CD4-positive, alpha-beta T cell treated with Interleukin-17A for 1 hour (primary cell): Measurements from ENCODE around the gene DYRK1A.
"Not testable (repeated sequence)": the region's sequence is repeated elsewhere in the genome, so short reads cannot be mapped to it uniquely, and the experiment has no call there.

Experiments
- DNase-seq: peaks from one replicate; pipeline ENCODE4 v3.0.0-alpha.2; 2020

The DYRK1A gene

DNA sequence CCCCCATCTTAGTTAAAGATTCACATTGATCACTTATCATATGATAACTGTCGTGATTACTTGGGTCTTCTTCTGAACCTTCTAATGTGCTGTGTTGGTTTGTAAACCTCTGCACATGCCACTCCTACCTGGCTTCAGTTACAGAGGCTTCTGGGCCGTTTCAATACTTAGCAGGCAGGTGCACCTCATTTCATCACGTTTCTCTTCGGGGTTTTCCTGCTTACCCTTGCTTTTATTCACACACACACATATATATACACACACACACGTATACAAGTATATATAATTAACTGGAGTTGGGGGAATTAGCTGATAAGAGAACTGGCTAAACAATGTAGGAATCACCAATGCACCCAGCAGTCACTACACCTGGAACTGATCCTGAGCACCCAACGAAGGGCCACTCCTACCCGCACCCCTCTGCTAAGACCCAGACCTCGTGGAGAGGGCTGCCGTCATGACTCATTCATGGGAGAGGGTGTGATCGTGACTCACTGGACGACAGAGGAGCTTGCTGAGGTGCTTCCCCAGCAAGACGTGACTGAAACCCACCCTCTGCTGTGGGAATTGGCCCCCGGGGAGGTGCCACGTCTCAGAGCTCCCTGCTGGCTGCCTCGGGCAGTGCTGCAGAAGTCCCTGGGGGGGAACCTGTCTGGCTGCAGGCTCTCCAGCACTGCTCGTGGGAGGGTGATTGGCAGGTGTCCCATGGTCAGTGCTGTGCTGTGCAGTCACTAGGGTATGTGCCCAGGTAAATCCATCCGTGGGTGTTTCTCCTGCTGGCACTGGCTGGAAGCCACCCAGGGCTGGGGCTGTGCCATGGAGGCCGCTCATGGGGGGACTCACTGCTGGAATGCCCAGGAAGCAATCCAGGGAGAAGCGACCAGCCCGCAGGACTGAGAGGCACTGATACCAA is 166.6 kb downstream of the DYRK1A start:
- no peak for DNase-seq

DNA sequence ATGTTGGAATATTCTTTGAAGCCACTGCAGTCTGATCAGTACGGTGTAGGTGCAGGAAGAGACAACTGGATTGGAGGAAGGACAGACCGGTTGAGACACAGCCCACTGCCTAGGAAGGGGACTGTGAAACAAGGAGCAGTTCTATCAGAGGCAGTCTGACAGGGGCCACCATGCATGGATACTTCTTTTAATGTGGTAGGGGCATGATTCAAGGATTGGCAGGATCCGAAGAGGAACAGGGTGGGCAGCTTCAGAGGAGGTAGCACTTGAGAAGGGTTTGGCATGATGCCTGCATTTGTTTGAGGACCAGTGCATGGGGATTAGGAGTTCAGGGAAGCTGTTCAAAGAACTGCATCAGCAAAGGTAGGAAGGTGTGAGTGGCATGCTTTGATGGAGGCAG is 167.9 kb downstream of the DYRK1A start:
- no peak for DNase-seq

DNA sequence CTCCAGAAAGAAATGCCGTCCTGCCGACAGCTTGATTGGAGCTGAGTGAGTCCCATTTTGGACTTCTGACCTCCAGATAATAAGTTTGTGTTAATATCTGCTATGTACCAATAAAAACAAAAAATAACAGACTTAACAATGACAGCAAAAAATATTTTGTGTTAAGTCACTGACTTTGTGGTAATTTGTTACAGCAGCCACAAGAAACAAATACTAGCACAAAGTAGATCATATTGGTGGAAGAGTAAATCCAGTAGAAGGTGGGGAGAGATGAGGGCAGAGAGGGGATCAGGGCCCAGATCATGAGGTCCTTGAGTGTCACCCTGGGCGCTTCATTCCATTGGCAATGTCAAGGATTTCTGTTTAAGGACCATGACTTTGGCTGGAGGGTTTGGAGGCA is 168.6 kb downstream of the DYRK1A start:
- DNase-seq, result no peak

DNA sequence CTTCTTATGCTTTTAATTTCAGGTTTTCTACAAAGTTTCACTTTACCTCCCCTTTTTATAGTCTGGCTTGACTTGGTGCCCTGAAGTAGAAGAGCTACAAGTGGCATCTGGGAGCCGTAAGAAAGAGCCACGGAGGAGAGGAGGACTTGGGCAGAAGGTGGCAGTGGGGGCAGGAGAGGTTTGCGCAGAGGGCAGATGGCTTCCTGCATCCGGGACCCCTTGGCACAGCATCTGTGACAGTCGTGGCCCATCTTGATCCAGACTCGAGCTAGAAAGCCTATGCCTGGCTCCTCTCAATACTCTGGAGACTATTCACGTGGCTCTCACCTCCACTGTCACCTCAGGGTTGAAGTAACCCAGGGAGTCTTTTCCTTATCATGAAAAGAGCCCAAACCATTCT is 169.1 kb downstream of the DYRK1A start:
- no peak for DNase-seq

DNA sequence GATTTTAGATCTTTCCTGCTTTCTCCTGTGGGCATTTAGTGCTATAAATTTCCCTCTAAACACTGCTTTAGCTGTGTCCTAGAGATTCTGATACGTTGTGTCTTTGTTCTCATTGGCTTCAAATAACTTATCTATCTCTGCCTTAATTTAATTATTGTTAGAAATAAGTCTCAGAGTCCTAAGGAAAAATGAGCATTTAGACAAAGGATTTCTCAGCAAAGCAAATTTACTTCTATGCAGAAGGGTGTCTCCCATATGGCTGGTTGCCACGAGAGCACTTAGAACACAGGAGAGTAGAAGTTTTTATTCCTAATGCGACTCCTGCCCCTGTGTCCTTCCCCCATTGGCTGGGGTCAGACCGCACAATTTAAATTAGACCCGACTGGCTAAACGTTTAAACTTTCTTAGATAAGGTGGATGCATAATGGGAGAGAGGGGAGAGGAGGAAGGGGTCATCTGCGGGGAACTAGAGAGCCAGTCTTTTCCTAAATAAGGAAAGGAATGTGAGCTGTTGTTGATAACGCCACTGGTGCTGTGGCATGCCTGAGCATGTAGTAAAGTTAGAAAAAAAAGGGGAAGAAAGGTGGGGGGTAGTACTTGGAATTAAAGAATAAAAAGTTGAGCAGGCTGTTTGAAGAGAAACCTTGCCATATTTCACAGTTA is 170.2 kb downstream of the DYRK1A start:
- no peak for DNase-seq

DNA sequence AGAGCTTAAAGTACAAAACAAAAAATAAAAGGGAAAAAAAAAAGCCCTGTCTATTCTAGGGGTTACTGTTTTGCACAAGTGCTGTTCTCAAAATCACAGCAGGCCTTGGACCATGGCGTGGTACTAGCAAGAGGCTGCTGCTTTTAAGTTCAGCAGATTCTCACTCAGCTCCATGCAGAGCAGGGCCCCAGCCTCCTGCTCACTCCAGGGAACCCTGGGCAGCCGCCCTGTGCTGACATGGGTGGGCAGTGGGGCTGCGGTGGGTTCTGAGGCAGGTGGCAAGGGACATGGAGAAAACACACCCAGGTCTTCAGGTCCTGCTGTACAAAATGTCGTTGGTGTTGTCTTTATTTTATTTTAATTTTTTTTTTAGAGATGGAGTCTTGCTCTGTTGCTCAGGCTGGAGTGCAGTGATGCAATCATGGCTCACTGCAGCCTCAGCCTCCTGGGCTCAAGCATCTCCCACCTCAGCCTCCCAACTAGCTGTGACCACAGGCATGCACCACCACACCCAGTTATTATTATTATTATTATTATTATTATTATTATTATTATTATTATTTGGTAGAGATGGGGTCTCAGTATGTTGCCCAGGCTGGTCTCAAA is 170.9 kb downstream of the DYRK1A start:
- DNase-seq, result no peak

DNA sequence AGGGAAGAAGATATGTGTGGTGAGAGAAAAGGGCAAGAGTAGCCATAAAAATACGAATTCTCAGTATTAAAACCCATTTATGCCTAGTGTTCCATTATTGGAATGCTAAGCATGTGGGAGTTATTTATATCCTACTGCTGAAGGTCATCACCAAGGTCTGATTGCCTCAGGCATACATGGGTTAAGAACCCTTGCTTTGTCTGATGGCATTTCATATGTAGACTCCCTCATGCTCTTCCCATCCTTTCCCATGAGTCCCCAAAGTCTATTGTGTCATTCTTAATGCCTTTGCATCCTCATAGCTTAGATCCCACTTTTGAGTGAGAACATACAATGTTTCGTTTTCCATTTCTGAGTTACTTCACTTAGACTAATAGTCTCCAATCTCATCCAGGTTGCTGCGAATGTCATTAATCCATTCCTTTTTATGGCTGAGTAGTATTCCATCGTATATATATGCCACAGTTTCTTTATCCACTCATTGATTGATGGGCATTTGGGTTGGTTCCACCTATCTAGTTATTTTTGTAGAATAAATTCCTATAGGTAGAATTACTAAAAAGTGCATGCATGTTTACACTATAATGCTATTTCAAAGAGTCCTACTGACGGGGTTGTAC is 172.5 kb downstream of the DYRK1A start:
- no peak for DNase-seq

DNA sequence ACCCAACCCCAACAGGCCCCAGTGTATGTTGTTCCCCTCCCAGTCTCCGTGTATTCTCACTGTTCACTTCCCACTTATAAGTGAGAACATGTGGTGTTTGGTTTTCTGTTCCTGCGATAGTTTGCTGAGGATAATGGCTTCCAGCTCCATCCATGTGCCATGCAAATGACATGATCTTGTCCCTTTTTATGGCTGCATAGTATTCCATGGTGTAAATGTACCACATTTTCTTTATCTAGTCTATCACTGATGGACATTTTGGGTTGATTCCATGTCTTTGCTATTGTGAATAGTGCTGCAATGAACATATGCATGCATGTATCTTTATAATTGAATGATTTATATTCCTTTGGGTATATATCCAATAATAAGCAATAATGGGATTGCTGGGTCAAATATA is 174.6 kb downstream of the DYRK1A start:
- DNase-seq, result not testable (repeated sequence)

DNA sequence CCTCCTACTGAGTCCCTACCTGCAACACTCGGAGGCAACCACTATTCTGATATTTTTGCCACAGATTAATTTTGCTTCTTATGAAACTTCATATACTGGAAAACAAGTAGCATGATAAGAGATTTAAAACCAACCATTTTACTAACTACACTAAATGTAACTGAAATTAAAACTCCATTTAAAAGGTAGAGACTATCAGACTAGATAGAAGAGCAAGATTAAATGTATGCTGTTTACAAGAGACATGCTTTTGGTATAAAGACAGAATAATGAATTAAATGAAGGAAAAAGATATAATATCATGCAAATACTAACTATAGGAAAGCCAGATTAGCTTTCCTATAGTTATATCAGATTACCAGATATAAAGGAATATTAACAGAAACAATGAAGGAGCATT is 175.9 kb downstream of the DYRK1A start:
- DNase-seq, result no peak

DNA sequence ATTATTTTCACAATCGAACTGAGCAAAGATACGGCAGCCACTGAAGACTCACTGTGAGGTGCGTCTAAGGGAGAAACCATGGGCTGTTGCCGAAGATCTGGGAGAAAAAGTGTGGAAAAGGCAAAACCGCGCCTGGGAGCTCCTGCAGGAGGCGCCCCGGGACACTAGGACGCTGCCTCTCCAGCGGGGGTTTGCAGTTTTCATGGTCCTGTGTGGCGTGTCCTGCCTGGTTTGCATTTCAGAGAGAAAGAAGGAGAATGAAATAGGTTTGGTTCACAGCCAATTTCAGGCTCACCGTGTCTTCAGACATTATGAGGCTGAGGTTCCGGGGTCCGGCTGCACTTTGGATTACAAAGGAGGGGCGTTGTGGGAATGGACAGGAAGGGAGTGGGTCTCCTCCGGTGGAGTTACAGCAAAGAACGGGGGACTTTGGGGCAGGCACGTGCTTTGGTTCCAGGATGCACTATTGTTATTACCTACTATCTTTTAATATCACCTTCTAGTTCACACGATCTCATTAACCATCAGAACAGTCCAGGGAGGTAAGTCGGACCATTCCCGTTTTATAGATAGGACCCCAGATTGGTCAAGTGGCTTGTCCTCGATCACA is 179.8 kb downstream of the DYRK1A start:
- DNase-seq, result no peak

DNA sequence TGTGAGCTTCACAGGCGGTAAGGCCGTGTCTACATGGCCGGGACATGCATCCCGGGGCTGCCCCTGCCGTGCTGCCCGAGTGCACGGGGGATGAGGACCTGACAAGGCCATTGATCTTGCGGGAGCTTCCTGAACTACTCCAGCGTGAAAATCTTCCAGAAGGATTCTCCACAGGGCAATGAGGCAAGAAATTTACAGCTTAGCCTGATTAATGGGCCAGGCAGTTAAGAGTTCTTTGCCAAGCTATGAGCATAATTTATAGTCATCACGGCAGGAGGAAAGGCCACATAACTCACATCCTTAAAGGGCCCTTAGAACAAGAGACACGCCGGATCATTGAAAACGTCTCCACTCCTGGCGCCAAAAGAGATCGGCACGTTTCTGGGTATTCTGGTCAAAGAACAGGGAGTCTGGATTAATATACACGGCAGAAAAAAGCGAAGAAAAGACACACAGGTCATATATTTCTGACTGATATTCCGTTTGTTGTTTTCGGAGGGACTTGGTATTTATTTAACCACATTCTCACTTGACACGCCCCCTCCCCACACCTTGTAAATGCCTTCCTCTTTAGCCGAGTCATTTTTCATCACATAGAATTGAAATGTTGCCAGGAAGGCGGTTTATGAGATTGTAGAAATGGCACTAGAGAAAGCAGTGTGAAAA is 180.5 kb downstream of the DYRK1A start:
- no peak for DNase-seq

DNA sequence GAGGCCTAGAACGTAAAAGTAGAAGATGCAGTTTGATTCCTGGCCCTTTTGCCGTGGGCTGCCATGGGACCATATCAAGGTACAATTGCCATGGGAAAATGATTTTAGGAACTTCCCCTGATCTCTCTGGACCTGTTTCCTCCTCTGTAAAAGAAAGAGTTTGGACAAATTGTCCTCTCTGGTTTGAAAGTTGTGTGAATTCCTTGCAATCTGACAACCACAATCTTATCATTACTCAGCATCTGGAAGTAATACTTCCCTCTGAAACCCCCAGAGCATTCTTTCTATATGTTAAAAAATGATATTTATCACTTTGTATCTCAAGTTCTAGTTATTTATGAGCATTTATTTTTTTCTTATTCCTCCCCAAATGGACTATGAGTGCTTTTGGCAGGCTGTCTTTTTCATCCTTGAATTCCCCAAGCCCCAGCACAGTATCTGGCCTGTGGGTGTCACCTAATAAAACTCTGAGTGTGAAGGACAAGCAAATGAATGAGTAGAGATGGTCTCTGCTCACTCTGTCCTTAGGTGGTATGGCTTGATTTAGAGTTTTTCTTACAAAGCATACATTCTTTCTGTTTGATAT is 181.1 kb downstream of the DYRK1A start:
- DNase-seq, result no peak

DNA sequence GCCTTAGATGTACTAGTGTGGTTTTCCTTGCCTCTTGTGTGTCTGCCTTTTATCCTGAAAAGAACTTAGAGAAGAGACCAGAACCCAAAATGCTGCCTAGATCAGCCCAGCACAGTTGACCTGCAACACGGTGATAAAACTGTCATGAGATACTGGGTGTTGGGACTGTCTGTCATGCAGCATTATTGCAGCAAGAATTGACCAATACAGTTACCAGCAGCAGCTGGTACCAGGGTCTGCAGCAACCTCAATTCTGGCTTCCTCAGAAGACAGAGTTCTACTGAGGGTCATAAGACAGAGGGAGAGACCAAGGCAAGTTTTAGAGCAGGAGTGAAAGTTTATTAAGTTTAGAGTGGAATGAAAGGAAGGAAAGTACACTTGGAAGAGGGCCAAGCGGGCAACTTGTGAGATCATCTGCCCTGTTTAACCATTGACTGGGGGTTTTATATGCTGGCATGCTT is 182.0 kb downstream of the DYRK1A start:
- no peak for DNase-seq

DNA sequence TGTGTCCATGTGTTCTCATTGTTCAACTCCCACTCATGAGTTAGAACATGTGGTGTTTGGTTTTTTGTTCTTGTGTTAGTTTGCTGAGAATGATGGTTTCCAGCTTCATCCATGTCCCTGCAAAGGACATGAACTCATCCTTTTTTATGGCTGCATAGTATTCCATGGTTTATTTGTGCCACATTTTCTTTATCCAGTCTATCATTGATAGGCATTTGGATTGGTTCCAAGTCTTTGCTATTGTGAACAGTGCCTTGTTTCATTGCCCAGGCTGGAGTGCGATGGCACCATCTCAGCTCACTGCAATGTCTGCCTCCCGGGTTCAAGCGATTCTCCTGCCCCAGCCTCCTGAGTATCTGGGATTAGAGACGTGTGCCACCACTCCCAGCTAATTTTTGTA is 183.2 kb downstream of the DYRK1A start:
- DNase-seq, result not testable (repeated sequence)

DNA sequence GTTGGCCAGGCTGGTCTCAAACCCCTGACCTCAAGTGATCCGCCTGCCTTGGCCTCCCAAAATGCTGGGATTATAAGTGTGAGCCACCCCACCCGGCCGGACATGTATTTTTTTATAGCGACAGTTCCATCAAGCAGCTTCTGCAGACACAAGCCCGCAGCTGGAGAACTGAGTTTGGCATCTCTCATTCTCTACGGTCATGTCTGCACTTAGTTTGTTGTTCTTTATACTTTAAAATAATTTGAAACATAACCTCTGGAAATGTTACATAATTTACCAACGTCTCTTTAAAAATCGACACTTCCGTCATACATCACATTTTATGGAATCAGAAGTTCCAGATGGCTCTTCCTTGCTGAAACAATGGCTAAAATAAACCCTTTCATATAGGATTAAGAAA is 183.6 kb downstream of the DYRK1A start:
- no peak for DNase-seq

DNA sequence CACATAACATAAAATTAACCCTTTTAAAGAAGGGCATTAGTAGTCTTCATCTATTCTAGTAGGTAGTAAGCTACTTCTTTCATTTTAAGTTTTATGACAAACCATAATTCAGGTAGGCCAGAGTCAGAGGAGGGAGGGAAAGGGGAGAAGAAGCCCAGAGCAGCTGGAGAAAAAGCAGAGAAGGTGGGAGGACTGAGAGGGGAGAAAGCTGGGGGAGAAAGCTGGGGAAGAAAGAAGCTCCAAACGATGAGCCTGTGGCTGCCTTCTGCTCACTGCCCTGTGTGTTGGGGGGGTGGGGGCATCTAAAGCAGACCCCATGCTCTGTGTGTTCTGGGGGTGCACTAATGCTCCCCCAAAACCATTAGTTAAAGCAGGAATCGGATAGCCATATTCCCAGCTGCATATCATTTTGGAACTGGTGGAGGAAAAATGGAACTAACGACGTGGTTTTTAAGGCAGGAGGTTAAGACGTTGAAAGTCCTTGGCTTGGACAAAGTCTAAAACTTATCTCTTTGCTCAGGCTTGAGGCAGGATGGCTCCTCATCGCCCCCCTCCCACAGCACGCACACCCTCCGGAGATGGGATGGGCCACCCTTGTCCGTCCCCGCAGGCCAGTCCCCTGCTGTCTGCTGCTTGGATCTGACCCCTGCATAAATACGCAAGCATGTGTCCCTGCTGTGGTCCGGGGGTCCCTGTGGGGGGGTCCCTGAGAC is 184.2 kb downstream of the DYRK1A start:
- DNase-seq, result no peak

DNA sequence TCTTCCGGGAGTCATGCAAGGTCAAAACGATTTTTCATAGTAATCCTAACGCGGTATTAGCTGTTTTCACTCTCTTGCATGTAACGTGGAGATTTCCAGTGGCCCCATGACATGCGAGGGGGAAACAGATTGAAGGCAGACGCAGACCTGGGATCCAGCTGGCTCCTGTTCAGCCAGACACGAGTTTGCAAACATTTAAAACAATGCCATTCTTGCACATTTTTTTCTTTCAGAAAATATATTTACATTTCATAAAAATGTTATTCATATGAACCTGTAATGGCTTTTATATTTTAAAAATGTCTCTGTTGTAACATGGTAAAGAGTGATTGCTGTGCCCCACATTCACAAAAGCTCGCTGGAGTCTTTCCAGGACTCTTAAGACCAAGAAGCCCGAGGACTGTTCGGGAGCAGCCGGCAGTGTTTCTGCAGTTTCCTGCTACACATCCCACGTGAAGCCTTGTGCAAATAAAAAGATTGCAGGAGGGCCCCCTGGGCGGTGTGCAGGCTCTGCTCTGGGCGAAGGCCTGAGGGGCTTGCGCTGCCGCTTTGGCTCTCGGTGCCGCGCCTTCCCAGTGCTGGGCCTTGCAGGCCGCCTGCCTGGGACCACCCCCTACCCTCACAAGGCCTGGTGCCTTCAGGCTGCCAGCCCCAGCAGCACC is 184.9 kb downstream of the DYRK1A start:
- DNase-seq, result no peak

DNA sequence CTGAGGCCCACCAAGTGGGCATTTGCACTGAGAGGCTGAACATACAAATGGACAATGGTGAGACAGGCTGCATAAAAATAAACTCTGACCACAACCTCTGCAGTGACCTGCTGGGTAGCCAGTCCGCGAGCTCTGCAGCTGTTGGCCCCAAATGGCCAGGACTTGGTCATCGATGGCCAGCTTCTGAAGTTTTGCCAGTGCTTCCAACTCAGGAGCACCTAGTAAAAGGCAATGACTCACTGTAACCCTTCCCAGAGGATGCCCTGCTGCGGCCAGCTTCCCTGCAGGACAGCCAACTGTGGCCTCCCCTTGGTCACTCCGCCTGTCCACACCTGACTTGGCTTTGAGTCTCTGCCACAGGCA is 185.4 kb downstream of the DYRK1A start:
- DNase-seq, result no peak

DNA sequence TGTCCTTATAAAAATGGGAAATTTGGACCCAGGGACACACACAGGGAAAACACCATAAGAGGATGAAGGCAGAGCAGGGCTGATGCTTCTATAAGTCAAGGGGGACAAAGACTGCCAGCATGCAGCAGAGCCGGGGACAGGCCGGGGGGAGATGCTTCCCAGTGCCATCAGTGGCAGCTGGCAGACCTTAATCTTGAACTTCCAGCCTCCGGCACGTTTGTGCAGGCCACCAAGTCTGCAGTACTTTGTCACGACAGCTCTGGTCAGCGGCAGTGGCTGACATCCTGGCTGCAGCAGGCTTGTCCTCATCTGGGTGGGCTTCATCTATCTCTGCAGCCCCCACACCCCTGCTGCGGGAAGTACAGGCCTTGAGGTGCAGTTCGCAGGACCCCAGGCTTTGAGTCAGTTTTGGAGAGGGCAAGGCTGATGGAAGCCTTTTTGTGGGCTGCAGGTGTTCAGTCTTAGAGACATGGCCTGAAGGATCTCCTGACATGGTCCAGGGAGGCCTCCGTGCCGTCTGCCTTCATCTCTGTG is 186.0 kb downstream of the DYRK1A start:
- DNase-seq, result no peak

DNA sequence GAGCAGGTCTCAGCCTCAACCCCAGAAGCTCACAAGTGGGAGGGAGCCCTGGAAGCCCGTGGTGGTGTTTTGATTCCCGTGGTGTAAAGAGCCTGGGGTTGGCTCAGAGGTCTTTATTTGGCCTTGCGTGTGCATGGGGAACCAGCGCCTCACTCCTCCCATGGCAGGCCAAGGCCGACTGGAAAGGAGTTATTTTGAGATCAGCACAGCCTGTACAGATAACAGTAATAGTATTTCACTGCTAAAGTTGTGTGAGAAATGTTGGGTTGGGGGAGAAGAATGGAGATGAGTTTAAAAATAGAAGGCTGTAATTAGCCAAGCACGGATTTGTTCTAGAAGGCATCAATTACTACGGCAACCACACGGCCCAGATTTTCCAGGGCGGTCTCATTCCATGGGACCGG is 186.5 kb downstream of the DYRK1A start:
- DNase-seq, result no peak
